GM12878 (cell line): Measurements from ENCODE around the gene KDM8.

ENCODE experiments used
- POLR2A ChIP-seq: IDR thresholded peaks from 2 replicates; pipeline ENCODE4 v1.6.1; 2011; ENCODE audit warnings: low read depth, mild to moderate bottlenecking, low read length
- TF ChIP-seq, protein P1 (sequence below), 3 experiments: IDR thresholded peaks in 2 of 3; conservative IDR thresholded peaks in 1 of 3; 2 replicates each; pipeline ENCODE4 v1.5.1; 2011; ENCODE audit warnings: low read depth in 3 of 3, low read length in 3 of 3, mild to moderate bottlenecking in 3 of 3, control low read depth in 2 of 3, moderate library complexity in 2 of 3, inconsistent platforms in 1 of 3, mixed read lengths in 1 of 3; ENCODE audit not compliant: control insufficient read depth in 2 of 3, insufficient read depth in 1 of 3; ENCODE audit errors: extremely low read depth in 1 of 3

DNA sequence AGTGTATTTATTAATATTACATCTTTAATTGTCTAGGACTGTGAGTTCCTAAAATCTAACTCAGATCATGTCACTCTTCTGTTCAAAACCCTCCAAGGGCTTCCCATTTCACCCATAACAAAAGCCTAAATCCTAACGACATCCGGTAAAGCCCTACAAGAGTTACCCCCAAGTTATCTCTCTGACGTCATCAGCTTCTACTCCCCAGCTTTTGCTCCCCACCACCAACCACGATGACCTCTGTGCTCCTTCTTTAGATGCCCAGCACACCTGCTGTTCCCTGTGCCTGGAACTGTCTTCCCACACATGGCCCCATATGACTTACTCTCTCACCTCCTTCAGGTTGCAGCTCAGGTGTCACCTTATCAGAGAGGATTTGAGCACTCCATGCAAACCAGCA is 6.3 kb upstream of the KDM8 start:
- TF ChIP-seq POLR2A = no peak
- TF ChIP-seq, protein P1, sequence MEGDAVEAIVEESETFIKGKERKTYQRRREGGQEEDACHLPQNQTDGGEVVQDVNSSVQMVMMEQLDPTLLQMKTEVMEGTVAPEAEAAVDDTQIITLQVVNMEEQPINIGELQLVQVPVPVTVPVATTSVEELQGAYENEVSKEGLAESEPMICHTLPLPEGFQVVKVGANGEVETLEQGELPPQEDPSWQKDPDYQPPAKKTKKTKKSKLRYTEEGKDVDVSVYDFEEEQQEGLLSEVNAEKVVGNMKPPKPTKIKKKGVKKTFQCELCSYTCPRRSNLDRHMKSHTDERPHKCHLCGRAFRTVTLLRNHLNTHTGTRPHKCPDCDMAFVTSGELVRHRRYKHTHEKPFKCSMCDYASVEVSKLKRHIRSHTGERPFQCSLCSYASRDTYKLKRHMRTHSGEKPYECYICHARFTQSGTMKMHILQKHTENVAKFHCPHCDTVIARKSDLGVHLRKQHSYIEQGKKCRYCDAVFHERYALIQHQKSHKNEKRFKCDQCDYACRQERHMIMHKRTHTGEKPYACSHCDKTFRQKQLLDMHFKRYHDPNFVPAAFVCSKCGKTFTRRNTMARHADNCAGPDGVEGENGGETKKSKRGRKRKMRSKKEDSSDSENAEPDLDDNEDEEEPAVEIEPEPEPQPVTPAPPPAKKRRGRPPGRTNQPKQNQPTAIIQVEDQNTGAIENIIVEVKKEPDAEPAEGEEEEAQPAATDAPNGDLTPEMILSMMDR (IDR thresholded peaks at IDR 0.05 in 2 of 3, conservative IDR thresholded peaks at IDR 0.05 in 1 of 3; ENCODE audit: control insufficient read depth in 2 of 3, extremely low read depth in 1 of 3, insufficient read depth in 1 of 3, low read depth in 3 of 3, low read length in 3 of 3) = no peak
